Mesangial cell (primary cell): Measurements from ENCODE around the gene CCDC200. TPM values are rescaled to one million over a fixed set of nuclear protein-coding genes. Genes with fewer than 3 reads are reported as not detected.

Experiments
- total RNA-seq: library from RNA; depleted of rRNA; stranded (reverse); fragments of >200 nt; gene quantifications from 2 replicates; pipeline ENCODE4 v1.2.3, GENCODE V29; 2015

The CCDC200 gene
- not detected in 2 replicates for total RNA-seq

DNA sequence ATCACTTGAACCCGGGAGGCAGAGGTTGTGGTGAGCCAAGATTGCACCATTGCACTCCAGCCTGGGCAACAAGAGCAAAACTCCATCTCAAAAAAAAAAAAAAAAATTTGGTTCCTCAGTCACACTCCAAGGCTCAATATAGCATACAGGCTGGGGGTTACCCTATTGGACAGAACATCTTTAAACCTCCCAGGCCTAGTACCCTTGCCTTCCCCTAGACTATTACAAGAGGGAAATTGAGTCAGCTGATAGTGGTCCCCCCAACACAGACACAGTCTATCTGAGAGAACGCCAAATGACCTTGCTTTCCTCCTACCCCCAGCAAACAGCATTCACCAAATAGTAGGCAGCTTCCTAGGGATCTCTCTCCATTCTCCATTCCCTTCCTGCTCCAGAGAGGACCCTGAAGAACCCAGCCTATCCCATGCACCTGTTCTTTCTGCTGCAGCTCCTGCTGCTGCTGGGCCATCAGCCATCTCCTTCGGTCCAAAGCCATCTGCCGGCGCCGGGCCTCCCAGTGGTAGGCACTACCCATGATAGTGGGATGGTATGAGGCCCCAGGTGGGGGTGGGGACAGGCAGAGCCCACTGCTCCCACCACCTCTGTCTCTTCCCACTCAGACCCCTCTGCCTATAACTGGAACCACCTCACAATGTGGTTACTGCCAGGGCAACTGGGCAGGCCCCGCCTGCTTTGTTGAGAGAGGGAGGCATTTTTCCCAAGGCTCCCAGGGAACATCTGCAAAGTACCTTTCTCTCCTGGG lies at the start of gene CCDC200:
Gene CCDC200 (minus strand): TSS at position 604 of the 763 bp plus-strand sequence. CDS start 69 bp downstream, at position 535.

DNA sequence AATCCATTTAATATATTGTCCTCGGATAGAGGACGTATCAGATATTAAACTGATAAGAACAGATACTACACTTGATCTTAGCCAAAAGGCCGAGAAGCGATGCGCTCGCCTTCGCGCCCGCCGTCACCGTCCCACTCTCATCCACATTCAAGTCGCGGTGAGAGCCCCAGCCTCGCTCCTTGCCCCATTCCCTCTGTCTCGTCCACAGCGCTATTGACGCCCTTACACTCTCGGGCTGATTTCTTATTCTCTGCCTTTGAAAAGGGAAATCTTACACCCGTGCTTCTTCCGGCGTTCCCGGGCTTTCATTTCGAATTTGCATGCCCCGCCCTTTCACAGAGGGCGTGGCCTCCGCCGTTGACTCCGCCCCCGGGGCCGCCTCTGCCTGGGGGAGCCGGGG lies 5.5 kb upstream of the CCDC200 start, which contains the start of gene RNU2-1:
Gene RNU2-1 (minus strand): TSS at position 101 of the 400 bp plus-strand sequence.

DNA sequence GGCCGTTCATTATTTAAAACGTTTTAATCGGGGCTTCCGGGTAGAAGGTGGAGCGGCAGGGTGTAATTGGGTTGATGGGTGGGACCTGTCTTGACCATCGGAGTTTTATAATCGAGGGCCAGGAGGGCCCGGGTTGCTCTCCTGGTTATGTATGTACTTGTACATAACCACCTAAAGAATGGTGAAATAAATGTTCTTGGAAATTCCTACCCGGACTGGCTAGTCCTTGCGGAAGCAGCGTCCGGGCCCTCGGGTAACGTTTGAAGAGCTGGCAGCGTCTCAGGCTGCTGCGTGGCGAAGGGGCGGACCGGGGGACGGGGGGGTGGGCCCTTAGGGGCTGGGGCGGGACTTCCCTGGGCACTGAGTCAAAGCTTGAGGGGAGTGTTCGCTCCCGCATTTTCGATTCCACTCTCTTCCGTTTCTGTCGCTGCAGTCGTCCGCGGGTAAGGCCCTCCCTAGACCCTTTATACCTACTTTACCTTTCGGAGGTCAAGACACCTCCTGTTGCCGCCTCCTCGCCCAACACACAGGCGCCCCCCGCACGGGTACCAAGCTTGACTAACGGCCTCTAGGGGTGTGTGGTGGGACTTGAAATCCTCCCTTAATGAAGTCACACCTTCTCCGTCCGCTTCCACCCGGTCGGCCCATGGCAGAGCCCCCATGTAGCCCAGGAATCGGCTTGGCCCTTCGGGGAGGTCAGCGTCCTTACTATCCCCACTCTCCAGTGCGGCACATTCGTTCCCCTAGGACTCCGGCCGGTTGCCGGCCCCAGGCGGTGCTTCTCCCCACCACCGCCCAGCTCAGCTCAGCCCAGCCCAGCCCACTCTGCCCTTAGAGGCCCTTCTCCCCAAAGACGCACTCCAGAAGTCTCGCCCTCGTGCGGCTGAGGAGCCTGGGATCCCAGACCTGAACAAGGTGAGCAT lies 16.7 kb downstream of the CCDC200 start, which contains the start of gene TMEM106A:
Gene TMEM106A (plus strand): TSS at position 396 of the 923 bp plus-strand sequence. CDS start 1,167 bp downstream, outside the sequence.

Other genes starting within 250 kb of the CCDC200 start
- gene PTGES3L, start 248.5 kb downstream of the CCDC200 start, total RNA-seq, result 1.3 and 2.9 TPM in 2 replicates
- 6.4 and 9.0 TPM in 2 replicates for gene RUNDC1, start 248.1 kb downstream of the CCDC200 start, total RNA-seq
- 1,263 and 1,290 TPM in 2 replicates for gene RPL27, start 230.2 kb downstream of the CCDC200 start, total RNA-seq
- 14.8 and 42.2 TPM in 2 replicates for gene IFI35, start 221.8 kb downstream of the CCDC200 start, total RNA-seq
- gene VAT1, start 206.2 kb downstream of the CCDC200 start, total RNA-seq, result 162 and 328 TPM in 2 replicates
- gene RND2, start 203.4 kb downstream of the CCDC200 start, total RNA-seq, result 0.33 and 1.0 TPM in 2 replicates
- gene BRCA1, start 103.3 kb downstream of the CCDC200 start, total RNA-seq, result 4.8 and 25.1 TPM in 2 replicates
- 31.0 and 53.1 TPM in 2 replicates for gene NBR1, start 57.4 kb downstream of the CCDC200 start, total RNA-seq
- 3.7 and 6.3 TPM in 2 replicates for gene TMEM106A, start 16.7 kb downstream of the CCDC200 start, total RNA-seq
- not detected in 2 replicates for gene RNU2-1, start 5.4 kb upstream of the CCDC200 start, total RNA-seq
- 7.2 and 12.0 TPM in 2 replicates for gene ARL4D, start 170.4 kb upstream of the CCDC200 start, total RNA-seq